ENCODE measurements around the gene NRG3. TPM values are rescaled to one million over a fixed set of nuclear protein-coding genes. Genes with fewer than 3 reads are reported as not detected.

The NRG3 gene
- total RNA-seq, 1 experiment from 2014 or later: not detected

GRCh38 chr10:82814635-82815034, 939.6 kb downstream of the NRG3 start:
- no peak overlapping the region for H2AFZ ChIP-seq (ENCODE audit: low read depth, low read length, poor library complexity, severe bottlenecking)
- intact Hi-C loops (cut with micrococcal nuclease): no loop called here
- TF ChIP-seq RAD21 (IDR thresholded peaks at IDR 0.05; ENCODE audit: low read depth) (no peak), ELF1 (IDR thresholded peaks at IDR 0.05; ENCODE audit: borderline replicate concordance, low read depth) (no peak), EZH2 (IDR thresholded peaks at IDR 0.05) (no peak), MAX (IDR thresholded peaks at IDR 0.05) (no peak), FOSL1 (IDR thresholded peaks at IDR 0.05; ENCODE audit: low read depth) (no peak), ATF3 (IDR thresholded peaks at IDR 0.05) (no peak), YY1 (IDR thresholded peaks at IDR 0.05; ENCODE audit: extremely low read depth, insufficient replicate concordance, low read depth, low read length) (no peak), POLR2A (IDR thresholded peaks at IDR 0.05; ENCODE audit: borderline replicate concordance, extremely low read depth, insufficient read depth, insufficient read length) (no peak), CEBPB (IDR thresholded peaks at IDR 0.05; ENCODE audit: low read depth) (no peak), CBX3 (IDR thresholded peaks at IDR 0.05; ENCODE audit: low read depth) (no peak), TCF7L2 (IDR thresholded peaks at IDR 0.05; ENCODE audit: borderline replicate concordance, extremely low read depth, insufficient read depth, insufficient read length) (no peak), CTCF (IDR thresholded peaks at IDR 0.05 in 2 of 3, conservative IDR thresholded peaks at IDR 0.05 in 1 of 3; ENCODE audit: borderline replicate concordance in 1 of 3, insufficient read depth in 1 of 3, low read depth in 2 of 3, low read length in 2 of 3) (no peak), SP1 (IDR thresholded peaks at IDR 0.05; ENCODE audit: low read depth) (no peak), POLR2AphosphoS5 (IDR thresholded peaks at IDR 0.05; ENCODE audit: low read depth, low read length) (no peak), ZNF274 (IDR thresholded peaks at IDR 0.05; ENCODE audit: low read depth, low read length) (no peak)
- no peak for DNase-seq (ENCODE audit: low read depth, low spot score)
- no peaks in the 10 kb centered on the region for H3K79me2 ChIP-seq (ENCODE audit: insufficient read depth, low read length)
- ChIA-PET RAD21 (ENCODE audit: low non-redundant PET in 1 of 2, low total read pairs in 2 of 2, uncharacterized antibody in 2 of 2, unreplicated experiment in 2 of 2) (no interaction called here), CTCF (no interaction called here), POLR2A (no interaction called here)
- no peaks in the 10 kb centered on the region for H3K9me2 ChIP-seq (ENCODE audit: insufficient read depth)
- H3K27me3 ChIP-seq (ENCODE audit: insufficient read depth, low read length): no peaks in the 10 kb centered on the region
- no peak for ATAC-seq
- no peak overlapping the region for H3K9ac ChIP-seq (ENCODE audit: low read length)
- H3K9me3 ChIP-seq (ENCODE audit: control insufficient read depth in 1 of 2, insufficient read depth in 1 of 2, low read depth in 1 of 2, low read length in 2 of 2): peaks cover 0 to 24% of the 10 kb centered on the region in 2 experiments; a peak in 2 of 4 replicates
- no peaks in the 10 kb centered on the region for H4K20me1 ChIP-seq (ENCODE audit: insufficient read depth)
- H3K36me3 ChIP-seq (ENCODE audit: control insufficient read depth in 1 of 2, insufficient read depth in 2 of 2, low read length in 2 of 2): no peaks in the 10 kb centered on the region
- BruUV-seq (replicated peaks): no TSS peak
- H3K27ac ChIP-seq (ENCODE audit: low read depth, low read length): no peak overlapping the region
- no peaks in the 10 kb centered on the region for H3K4me1 ChIP-seq (ENCODE audit: control insufficient read depth in 1 of 2, insufficient read depth in 2 of 2, low read length in 2 of 2)
- H3K4me2 ChIP-seq (ENCODE audit: low read length): no peak overlapping the region
- H3K4me3 ChIP-seq (replicated peaks in 1 of 2; ENCODE audit: low read depth in 1 of 2, low read length in 2 of 2): no peak overlapping the region
